ENCODE data around the gene SAMD4A.
"Not testable (repeated sequence)": the region's sequence is repeated elsewhere in the genome, so short reads cannot be mapped to it uniquely, and the experiment has no call there.

SAMD4A gene

DNA sequence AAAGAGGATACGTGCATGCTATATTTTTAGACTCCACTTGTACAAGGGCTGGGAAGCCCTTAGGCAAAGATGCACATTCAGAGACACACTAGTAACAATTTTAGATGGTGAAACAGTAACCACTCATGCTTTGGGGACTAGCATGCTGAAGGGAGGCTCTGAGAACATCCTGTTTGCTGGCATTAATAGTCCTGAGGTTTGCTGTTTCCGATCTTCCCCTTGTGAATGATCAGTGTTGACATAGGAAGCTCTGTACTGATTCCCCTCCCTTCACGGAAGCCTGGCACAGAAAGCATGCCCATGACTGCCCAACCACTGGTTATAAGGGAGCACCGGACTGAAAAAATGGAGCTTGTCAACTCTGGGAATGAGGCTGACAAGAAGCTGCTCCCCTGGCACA, 171.1 kb downstream of the SAMD4A start:
- no peak for DNase-seq

DNA sequence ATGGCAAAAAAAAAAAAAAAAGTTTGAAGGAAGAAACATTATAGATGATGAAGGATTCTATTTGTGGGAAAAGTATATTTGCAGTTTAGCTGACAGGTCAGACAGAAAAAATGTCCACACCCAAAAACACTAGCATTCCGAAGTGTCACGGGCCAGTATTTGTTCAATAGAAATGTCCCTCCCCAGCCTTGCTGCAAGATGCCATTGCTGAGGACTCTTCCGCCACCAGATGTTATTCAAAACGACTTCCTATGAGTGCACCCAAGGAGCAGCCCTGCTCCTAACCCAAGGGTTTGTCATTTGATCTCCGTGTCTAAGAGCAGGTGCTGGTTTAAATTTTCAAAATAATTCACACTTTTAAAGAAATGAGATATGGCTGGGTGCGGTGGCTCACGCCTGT, 172.6 kb downstream of the SAMD4A start:
- DNase-seq = no peak

DNA sequence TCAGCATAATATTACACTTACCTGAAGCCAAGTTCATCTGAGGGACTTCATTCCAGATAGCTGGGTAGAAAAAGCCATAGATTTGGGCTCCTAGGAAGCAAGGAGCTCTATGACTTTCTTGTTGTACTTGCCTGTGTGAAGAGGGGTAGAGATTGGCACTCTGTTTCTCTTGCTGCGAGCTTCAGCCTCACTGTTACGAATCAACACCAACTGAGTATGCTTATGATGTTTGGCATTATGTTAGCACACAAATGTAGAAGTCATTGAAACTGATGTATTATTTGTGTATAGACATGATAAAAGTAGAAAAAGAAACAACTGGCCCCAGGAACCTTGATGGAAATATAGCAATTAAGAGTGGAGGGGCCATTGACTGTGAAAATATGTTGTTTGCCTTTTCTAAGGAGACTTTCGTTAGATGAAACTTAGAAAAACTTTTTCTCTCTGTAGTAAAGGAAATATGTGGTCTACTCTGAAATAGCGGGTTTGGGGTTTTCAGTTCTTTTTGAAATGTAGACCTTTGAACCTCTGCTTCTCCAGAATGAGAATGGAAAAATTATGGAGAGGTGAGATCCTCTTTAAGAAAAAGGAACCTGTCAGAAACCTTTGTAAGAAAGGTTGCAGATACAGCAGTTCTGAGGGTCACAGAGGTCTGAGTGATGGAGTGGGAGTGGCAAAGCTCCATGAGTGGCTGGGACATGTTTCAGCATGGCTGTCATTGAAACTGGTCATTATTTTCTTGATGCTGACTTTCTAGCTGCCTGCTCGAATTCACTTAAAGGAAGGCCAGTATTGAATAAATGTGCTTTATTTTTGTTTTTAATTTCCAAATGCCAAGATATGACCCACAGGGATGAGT, 175.8 kb downstream of the SAMD4A start:
- no peak for DNase-seq

DNA sequence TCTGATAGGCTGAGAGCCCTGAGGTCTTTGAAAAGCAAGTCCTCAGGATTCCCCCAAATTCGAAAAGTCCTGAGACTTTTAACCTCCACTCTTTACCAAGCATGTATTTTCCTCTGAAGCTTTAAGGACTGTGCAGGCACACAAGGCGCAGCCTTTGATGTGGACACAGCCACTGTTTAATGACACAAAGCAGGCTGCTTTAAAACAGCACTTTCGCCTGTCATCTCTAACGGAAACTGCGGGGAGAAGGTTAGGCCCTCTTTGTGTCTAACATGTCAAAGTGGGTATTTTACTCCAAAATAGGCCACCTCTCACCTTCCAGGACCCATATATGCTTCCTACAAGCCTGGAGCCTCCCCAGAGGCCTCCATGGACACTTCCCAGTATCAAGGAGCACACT, 176.5 kb downstream of the SAMD4A start:
- DNase-seq = no peak

DNA sequence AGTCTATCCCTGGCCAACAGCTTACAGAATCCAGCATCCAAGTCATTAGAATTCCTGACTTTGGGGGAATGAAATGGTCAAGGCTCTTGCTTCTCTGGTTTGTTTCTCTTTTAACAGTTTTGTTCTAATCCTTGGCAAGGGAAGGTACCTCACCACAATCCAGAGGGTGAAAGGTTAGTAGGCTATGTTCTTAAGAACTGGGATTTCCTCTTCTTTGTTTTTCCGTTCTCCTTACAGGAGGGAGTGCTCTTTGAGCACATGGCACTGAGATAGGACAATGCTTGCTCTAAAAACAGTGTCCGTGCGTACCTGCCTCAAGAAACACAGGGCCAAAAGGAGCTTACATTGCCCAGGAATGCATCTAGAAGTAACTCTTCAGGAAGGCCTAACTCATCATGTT, 179.1 kb downstream of the SAMD4A start:
- no peak for DNase-seq

DNA sequence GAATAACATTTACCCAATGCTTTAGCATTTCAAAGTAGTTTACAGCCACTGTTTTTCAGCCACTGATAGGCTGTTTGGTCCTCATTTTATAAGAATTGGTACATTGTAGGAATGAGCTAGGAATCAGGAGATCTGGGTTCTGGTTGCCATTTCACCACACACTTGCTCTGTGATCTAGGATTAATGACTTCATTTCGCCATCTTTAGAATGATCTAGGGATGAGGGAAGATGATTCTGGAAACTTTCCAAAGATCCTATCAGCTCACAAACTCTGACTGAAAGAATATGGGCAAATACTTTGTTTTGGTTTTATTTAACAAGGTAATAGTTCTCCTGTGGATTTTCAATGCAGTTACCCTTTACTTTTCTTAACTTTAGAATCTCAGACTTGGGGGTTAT, 180.7 kb downstream of the SAMD4A start:
- DNase-seq = no peak

DNA sequence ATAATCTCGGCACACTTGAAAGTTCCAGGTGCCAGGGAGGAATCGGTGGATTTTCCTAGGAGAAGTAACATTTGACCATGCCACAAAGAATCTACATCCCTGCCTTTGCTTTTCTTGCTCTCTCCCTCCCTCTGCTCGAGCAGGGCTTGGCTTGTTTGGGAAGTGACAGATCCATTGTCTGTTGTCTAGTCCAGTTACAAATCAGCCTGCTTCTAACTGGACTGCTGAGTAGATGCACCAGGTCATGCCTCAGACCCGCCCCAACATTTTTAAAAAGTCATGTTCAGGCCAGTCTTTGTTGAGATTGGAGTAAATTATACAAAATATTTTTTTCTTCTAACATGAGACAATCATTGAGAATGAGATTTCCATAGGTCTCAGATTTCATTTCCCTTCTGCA, 182.3 kb downstream of the SAMD4A start:
- no peak for DNase-seq

DNA sequence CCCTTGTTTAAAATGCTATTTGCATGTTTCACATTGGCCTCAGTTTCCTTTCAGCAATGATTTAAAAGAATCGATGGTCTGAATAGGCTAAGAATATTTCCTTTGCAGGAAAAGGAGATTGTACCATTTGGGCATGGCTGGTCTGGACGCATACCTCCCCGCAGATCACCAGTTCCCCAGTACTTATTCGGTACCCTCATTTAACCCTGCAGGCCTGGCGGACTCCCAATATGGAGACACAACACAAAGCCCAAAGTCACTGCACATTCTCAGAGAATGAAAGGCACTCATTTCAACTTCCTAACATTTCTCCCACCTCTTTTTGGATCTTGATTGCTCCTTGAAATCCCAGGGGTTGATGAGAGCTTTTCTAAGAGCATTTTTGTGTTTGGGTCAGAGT, 182.8 kb downstream of the SAMD4A start:
- no peak for DNase-seq

DNA sequence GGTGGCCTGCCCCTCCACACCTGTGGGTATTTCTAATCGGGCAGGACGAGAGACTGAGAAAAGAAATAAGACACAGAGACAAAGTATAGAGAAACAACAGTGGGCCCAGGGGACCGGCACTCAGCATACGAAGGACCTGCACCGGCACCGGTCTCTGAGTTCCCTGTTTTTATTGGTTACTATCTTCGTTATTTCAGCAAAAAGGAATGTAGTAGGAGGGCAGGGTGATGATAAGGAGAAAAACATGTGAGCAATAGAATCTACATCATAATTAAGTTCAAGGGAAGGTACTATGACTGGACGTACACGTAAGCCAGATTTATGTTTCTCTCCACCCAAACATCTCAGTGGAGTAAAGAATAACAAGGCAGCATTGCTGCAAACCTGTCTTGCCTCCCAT, 185.7 kb downstream of the SAMD4A start:
- DNase-seq = not testable (repeated sequence)

DNA sequence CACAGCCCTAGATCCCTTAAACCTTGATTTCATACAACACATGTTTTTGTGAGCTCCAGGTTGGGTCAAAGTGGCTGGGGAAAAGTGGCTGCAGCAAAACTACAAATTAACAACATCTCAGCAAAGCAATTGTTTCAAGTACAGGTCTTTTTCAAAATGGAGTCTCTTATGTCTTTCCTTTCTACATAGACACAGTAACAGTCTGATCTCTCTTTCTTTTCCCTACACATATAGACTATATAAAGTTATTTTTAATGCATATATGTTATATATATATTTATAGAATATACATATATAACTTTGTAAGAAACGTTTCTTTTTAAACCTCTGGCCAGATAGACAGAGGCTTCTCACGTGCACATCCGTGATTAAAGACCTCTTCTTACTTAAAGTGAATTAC, 186.5 kb downstream of the SAMD4A start:
- not testable (repeated sequence) for DNase-seq

DNA sequence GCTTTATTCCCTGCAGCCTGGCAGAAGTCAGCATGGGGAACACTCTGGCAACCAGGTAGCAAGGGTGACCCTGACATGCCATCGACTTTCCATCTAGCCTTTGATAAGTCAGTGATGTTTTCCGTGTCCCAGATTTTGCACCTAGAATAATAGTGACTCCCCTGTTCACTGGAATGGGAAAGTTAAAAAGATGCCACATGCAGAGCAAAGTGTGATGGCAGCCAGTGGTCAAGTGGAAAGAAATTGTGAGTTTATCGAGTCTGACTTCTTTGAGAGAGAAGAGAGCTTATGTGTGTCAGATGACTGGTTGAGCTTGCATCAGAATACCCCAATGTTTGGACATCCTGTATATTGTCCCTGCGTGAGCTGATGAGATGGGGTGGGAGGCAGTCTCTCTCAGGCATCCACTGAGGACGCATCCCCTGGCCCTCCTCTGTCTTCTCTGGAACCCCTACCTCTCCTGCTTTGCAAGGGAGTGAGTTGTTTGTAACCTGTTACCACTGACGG, 187.2 kb downstream of the SAMD4A start:
- DNase-seq = no peak

DNA sequence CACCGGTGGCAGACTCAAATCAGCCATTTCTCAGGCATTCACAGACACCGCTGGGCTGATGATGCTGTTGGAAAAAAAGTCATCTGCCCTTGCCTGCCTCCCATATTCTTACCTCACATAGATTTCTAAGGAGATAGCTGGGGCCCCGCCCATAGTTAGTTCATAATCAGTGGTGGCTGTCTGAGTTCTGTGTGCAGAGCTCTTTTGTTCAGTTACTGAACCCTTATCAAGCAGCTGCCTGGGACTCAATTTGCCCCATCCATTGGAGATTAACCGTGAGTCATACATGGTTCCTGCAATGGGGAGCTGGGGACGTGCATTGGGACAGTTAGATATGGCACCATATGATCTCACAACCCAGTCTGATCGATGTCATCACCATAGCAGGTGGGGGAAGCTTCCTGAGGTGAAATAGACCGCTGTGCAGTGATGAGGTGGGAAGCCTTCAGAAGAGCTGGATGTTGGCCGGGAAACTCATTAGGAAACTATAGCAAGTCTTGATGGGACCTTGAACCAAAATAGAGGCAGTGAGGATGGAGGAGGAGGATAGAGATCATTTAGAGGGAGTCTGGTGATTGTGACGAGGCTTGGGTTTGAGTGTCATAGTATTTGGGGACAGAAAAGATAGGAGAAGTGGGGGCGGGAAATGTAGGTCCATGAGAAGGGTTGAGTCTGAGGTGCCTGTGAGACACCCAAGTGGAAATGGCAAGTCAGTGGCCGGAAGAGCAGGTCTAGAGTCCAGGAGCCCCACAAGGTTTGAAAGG, 187.9 kb downstream of the SAMD4A start:
- DNase-seq = no peak

DNA sequence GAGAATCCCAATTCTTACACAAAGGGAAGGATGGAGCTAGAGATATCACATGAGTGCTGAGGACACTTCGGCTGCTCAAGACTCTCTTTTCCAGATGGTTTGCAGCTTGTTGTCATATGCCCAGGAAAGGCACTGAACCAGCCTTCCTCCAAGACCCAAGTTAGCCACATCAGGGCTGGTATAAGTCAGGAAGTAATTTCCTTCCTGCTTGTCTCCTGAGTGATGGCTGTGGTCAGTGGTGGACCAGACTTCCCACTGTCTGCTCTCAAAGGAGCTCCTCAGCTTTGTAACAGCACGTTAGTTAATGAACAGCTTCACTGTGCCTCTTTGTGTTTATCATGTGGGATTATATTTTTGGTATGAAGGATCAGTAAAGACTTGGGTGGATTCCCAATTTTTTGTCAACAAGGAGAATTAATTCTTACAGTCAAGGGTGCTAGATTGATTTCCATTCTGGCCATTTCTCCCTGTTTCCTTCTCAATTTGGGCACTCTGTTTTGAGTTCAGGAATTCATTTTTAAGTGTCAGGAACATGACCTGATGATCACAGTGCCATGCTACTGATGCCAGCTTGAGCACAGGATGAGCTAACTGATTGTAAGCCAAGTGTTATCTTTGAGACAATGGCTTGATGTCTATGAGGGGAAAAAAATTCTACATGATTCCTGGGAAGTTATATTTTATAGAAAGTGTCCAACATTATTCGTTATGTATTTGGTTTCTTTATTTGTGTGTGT, 189.9 kb downstream of the SAMD4A start:
- no peak for DNase-seq

DNA sequence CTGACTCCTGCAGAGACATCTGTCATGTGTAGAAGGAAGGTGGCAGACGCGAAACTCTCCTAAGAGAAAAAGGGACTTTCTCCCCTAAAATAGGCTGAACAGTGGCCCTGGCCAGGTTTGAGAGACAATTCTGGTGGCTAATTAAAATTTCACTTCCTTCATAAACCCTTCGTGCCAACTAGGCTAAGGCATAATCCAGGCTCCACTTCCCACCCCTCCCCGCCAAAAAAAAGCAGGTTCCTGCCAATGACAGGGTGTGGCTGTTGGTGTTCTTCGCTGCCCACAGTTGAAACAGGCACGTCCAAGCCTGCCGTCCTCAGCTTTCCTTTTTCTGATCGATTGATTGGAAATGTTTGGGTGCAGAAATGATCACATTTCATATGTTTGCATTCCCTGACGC, 191.1 kb downstream of the SAMD4A start:
- DNase-seq = no peak

DNA sequence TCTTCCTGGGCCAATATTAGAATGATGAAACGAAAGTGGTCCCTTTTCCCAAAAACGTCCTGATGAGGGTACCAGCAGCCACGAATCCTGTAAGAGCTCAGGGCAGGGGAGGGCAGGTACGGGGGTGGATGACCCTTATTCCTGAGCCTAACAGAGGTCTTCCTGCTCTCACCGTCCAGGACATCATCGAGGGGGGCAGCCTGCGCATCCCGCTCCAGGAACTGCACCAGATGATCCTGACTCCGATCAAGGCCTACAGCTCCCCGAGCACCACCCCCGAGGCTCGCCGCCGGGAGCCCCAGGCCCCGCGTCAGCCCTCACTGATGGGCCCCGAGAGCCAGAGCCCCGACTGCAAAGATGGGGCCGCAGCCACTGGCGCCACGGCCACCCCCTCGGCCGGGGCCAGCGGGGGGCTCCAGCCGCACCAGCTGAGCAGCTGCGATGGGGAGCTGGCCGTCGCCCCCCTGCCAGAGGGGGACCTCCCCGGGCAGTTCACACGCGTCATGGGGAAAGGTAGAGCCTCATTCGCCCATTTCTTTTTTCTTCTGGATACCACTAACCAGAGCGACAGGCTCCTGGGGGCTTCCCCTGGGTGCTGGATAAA, 193.2 kb downstream of the SAMD4A start:
- DNase-seq = no peak

DNA sequence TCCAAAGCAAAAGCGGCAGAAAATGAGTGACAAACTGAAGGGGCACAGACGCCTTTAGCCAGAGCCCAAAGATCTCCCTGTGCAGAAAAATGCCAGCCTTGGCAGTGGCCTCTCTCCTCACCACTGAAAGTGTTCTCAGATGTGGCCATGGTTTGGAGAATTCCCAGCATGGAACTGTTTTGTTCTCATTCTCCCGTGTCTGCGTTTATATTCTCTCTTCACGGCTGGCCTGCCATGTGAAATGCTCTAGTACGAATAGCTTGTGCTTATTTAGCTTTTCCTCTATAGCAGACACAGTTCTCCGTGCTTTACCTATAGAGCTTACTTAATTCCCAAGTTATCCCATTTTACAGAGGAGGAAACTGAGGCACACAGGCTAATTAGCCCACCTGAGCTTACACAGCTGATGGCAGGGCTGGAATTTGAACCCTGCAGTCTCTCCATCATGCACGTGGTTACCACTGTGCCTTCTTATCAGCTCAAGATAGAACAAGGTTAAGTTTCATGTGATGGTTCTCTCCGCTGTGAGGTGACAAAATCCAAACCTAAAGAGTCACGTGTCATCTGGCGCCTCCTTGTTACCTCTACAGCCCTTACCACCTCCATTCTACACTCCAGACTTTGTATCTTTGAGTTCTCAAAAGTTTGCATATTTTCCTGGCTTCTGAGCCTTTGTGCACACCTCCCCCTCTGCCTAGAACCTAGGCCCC, 194.1 kb downstream of the SAMD4A start:
- no peak for DNase-seq

DNA sequence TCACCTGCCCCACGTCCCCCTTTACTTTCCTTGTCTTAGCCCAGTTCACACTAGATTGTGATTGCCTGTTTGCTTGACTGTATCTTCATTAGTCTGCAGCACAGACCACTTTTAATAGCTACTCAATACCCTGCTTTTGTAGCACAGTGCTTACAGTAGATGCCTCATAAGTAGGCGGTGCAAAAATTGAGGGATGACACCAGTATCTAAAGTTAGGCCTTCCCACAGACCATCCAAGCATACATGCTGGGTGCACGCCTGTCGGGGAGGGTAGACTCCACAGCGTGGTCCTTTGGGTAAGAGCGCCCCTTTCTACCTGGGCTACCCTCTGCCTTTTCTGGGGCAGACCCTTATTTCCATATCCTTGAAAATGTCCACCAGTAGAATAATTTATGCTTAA, 194.9 kb downstream of the SAMD4A start:
- no peak for DNase-seq

DNA sequence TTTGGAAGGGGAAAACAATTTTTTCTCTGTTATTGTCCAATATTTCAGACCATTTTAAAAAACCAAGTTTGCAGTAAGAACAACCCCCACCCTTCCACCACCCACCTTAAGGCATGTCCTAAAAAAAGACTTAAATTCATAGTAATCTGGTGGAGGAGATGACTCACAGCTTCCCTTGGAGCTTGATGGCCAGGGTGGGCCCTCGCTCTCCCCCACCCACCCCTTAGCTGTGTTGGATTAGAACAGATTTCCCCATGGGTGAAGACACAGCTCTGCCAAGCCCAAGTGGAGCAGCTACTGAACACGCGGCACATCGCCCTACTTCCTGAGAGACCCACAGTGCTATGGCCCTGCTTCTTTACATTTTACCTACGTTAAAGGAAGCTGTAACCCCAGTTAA, 195.4 kb downstream of the SAMD4A start:
- DNase-seq = peak; percentile 56

DNA sequence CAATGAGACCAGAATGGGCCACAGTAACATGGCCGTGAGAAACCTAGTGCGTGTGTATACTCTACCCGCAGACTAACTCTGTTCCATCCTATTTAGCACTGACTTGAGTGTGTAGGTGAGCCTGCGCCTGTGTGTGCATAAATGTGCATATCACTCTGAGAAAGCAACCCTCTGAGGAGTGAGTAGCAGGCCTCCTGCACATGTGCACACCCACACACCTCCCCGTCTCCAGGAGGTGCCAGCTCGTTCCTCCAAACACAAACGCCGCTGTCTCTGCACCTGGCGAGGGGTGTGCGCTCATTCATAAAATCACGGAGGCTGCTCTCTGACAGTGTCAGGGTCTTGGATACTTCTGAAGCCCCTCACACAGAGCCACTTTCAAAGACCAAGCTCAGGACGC, 196.8 kb downstream of the SAMD4A start:
- no peak for DNase-seq

DNA sequence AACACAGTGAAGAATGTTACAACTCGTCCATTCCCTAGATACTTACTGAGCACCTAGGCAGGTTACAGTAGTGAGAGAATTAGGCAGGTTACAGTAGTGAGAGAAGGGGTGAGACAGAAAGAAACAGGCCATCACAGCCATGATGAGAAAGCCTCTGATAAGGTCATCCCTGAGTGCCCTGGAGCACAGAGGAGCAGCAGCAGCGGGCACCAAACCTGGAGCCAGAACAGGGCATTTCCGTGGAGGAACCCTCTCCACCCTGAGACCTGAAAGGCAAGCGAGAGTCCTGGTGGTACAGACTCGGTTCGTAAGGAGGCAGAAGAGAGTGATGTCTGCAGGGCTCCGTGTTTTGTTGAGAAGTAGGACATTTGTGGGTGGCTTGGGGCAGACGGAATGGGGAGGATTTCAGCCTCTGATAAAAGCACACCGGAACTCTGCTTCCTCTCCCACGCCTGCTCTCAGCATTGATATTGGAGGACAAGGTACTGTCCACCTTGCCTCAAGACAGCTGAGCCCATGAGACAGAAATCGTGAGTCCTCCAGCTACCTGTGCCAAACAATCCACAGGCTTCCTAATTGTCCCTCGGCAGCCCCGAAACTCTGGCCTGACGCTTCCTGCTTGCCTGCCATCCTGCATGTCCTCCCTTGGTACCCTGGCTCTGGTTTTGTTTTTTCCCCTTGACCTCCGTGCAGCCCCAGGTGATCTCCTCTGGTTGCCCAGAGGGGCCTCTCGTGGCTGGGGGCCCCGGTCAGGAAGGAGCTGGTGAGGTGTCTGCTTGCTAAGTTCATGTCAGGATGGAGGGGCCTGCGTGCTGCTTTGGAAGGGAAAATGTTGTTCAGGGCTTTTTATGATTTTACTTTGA, 199.6 kb downstream of the SAMD4A start:
- no peak for DNase-seq

DNA sequence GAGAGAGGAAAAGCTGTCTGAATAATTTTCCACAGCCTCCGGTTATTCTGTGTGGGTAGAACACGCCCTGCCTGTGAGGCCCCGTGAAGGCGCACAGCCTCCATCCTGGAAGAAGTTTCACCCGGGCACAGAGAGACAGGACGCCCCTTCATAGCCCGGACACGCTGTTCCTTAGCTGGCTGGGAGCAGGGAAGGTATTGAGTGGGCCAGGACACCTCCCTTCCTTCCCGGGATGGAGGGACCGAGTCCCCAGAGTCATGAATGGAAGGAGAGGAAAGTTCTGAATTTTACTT, 200.2 kb downstream of the SAMD4A start:
- no peak for DNase-seq
